ENCODE results near the gene DNPEP. TPM values are rescaled to one million over a fixed set of nuclear protein-coding genes. Genes with fewer than 3 reads are reported as not detected.

The DNPEP gene
- total RNA-seq, 1 experiment from 2014 or later = 60.9 TPM

- no peaks in the 10 kb centered on the region for H3K79me2 ChIP-seq (ENCODE audit: insufficient read depth, low read length)
- H2BK5ac ChIP-seq (ENCODE audit: insufficient read length, low read length) = no peak overlapping the region
- peaks cover 0 to 1% (median 0%) of the 10 kb centered on the region in 3 experiments; a peak in 1 of 7 replicates for H3K36me3 Mint-ChIP-seq (ENCODE audit: insufficient read depth in 1 of 3, low read depth in 3 of 3)
- peaks cover 23% of the 10 kb centered on the region; the same call in 1 of the 2 replicates for H3K27me3 ChIP-seq (ENCODE audit: insufficient read depth, low read length)
- H2BK120ac ChIP-seq (ENCODE audit: low read depth, low read length, poor library complexity, severe bottlenecking) = no peak overlapping the region
- no peak overlapping the region for H3K4me3 Mint-ChIP-seq
- H3T11ph ChIP-seq (ENCODE audit: low read length) = no peak overlapping the region
- H3K27ac ChIP-seq (ENCODE audit: insufficient read length, low read depth, low read length) = no peak overlapping the region
- H3K4me1 ChIP-seq (ENCODE audit: insufficient read depth, low read length) = no peaks in the 10 kb centered on the region
- H2BK20ac ChIP-seq (ENCODE audit: low read depth, low read length, poor library complexity, severe bottlenecking) = no peak overlapping the region
- no peak overlapping the region for H3K18ac ChIP-seq (ENCODE audit: insufficient read length, low read depth, low read length)
- no peak overlapping the region for H4K91ac ChIP-seq (ENCODE audit: insufficient read length, low read depth, low read length)
- H3K23me2 ChIP-seq (ENCODE audit: insufficient read length, low read depth, low read length, poor library complexity, severe bottlenecking) = peaks cover 3% of the 10 kb centered on the region
- no peak overlapping the region for H3K14ac ChIP-seq (ENCODE audit: insufficient read depth, low read length)
- no peak overlapping the region for H4K5ac ChIP-seq (ENCODE audit: insufficient read length, low read depth, low read length)
- no peak overlapping the region for H2BK15ac ChIP-seq (ENCODE audit: low read depth, low read length)
- TF ChIP-seq, protein P1, sequence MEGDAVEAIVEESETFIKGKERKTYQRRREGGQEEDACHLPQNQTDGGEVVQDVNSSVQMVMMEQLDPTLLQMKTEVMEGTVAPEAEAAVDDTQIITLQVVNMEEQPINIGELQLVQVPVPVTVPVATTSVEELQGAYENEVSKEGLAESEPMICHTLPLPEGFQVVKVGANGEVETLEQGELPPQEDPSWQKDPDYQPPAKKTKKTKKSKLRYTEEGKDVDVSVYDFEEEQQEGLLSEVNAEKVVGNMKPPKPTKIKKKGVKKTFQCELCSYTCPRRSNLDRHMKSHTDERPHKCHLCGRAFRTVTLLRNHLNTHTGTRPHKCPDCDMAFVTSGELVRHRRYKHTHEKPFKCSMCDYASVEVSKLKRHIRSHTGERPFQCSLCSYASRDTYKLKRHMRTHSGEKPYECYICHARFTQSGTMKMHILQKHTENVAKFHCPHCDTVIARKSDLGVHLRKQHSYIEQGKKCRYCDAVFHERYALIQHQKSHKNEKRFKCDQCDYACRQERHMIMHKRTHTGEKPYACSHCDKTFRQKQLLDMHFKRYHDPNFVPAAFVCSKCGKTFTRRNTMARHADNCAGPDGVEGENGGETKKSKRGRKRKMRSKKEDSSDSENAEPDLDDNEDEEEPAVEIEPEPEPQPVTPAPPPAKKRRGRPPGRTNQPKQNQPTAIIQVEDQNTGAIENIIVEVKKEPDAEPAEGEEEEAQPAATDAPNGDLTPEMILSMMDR (conservative IDR thresholded peaks at IDR 0.05) = no peak
- no peak overlapping the region for H3K56ac ChIP-seq (ENCODE audit: insufficient read length, low read depth, low read length)
- no peak overlapping the region for H3K9ac ChIP-seq (ENCODE audit: extremely low read depth, insufficient read length, low read length)
- H3K27ac Mint-ChIP-seq = no peak overlapping the region
- no peak for DNase-seq
- H4K20me1 ChIP-seq (ENCODE audit: control insufficient read depth, insufficient read depth, insufficient read length) = no peaks in the 10 kb centered on the region
- no peak overlapping the region for H4K8ac ChIP-seq (replicated peaks; ENCODE audit: insufficient read length, low read depth, low read length)
- H3K9me3 Mint-ChIP-seq = no peaks in the 10 kb centered on the region; a peak in 1 of 5 replicates
- peaks cover 16% of the 10 kb centered on the region in 2 experiments for H3K4me1 Mint-ChIP-seq
- H3K4ac ChIP-seq (ENCODE audit: low read depth, low read length) = no peak overlapping the region
- peaks cover 75% of the 10 kb centered on the region for H3K27me3 Mint-ChIP-seq (ENCODE audit: low read depth)
- no peak overlapping the region for H2AFZ ChIP-seq (ENCODE audit: low read length)
- H3K4me2 ChIP-seq (ENCODE audit: insufficient read depth, insufficient read length, low read length) = no peak overlapping the region
- no peak overlapping the region for H2AK5ac ChIP-seq (ENCODE audit: insufficient read length, low read length)
- no CpG with 5 or more reads among the region's 2 CpGs for WGBS (ENCODE audit: extremely low coverage, insufficient read length, low lambda C conversion rate)
- H2BK12ac ChIP-seq (ENCODE audit: insufficient read length, low read depth, low read length) = no peak overlapping the region
- H3K9me3 ChIP-seq (ENCODE audit: control insufficient read depth, low read depth, low read length) = no peaks in the 10 kb centered on the region
- H3K79me1 ChIP-seq (ENCODE audit: insufficient read depth, low read depth, low read length, poor library complexity, severe bottlenecking) = no peaks in the 10 kb centered on the region
- no peak overlapping the region for H3K23ac ChIP-seq (ENCODE audit: insufficient read length, low read depth, low read length)
Observed at GRCh38 chr2:219334076-219334475, 53.6 kb downstream of the DNPEP start.
